LNCaP clone FGC (cell line): Measurements from ENCODE around the gene CH25H.

Experiments used
- DNase-seq: peaks from one replicate; pipeline ENCODE4 v3.0.0-alpha.2; 2011; ENCODE audit warnings: low read depth
- H3K4me3 ChIP-seq: 2 replicates; pipeline ENCODE4 v1.5.1; 2011; ENCODE audit warnings: mild to moderate bottlenecking, low read depth, low read length, control low read depth
- CTCF ChIP-seq: IDR thresholded peaks from 2 replicates; pipeline ENCODE4 v1.5.1; 2012; ENCODE audit warnings: mild to moderate bottlenecking; ENCODE audit not compliant: control insufficient read depth, insufficient read depth; ENCODE audit errors: extremely low read depth

The CH25H gene

DNA sequence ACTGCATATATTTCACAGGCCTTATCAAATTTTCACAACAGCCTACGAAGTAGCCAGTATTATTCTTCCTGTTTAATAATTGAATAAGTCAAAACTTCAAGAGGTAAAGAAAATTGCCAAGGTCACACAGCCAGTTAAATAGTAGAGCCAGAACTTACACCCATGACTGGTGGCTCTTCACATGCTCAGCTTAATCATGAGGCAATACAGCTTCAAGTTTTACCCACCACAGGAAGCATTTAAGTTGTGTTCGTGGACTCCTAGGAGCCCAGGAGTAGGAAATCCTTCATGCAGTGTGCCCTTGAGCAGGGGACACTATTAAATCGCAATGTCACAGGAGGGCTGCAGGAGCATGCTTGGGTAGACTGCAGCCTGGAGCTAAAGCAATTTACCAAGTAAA lies 33.4 kb upstream of the CH25H start:
- H3K4me3 ChIP-seq, result no peak overlapping the region
- no peak for DNase-seq
- no peak for TF ChIP-seq CTCF

- TF ChIP-seq CTCF, result no peak
- no peak overlapping the region for H3K4me3 ChIP-seq
- DNase-seq, result no peak
These were observed 32.0 kb upstream of the CH25H start for GRCh38 chr10:89238956-89239644.

DNA sequence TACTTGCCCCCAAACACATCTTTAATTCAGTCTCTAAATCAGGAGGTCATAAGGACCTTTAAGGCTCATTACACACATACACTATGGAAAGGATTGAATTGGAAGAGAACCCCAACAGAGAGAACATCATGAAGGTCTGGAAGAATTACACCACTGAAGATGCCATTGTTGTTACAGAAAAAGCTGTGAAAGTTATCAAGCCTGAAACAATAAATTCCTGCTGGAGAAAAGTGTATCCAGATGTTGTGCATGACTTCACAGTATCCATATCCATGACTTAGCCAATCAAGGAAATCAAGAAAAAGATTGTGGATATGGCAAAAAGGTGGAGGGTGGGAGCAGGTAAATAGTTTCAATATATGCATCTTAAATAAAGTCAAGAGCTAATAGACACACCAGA lies 30.7 kb upstream of the CH25H start:
- no peak for TF ChIP-seq CTCF
- H3K4me3 ChIP-seq, result no peak overlapping the region
- DNase-seq, result no peak

- H3K4me3 ChIP-seq, result no peak overlapping the region
- no peak for DNase-seq
- TF ChIP-seq CTCF, result no peak
These were observed 29.2 kb upstream of the CH25H start for GRCh38 chr10:89236226-89236797.

DNA sequence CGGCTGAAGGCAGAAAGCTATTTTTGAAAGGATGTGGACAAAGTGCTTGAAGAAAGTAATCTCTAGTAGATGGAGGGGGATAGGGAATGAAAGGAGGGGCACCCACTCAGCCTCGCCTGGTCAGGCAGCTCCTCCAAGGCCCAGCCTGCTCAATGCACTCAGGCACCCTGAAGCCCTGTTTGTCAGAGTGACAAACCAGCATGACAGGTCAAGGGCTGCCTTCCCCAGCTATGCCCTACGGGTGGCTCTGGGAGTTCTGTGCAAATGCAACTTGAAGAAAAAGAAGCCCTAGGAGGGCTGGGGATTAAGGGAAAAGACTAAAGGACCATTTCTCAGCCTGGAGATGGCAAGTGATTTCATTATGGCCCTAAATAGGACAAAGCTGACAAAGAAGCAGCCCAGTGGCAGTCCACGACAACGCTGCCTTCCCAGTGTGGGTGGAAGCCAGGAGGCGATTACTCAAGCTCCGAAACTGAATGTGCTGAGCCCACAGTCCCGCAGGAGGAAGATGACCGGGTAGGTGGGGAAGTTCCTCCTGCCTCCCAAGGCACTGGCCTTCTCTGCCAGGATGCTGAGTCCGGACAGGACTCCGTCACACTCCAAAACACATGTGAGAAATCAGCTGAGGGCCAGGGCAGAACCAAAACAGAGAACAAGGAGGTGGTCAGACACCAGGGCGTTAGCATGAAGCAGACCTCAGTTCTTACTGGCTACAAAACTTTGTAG lies 28.1 kb upstream of the CH25H start:
- TF ChIP-seq CTCF, result no peak
- DNase-seq, result no peak

GRCh38 chr10:89233033-89233432 lies 25.9 kb upstream of the CH25H start:
- DNase-seq, result no peak
- no peak for TF ChIP-seq CTCF
- no peak overlapping the region for H3K4me3 ChIP-seq

More for the DNA sequence above, 28.1 kb upstream of the CH25H start:
- H3K4me3 ChIP-seq, result no peak overlapping the region
